Esophagus muscularis mucosa (tissue), 4 donors: ENCODE results near the gene E2F7.

ENCODE experiments used
- CTCF ChIP-seq, 3 experiments: fragments of 200-600 bp in 2 of 3; fragments of 450-650 bp in 1 of 3; sonication (generic) in 2 of 3; IDR thresholded peaks; one replicate each; pipeline ENCODE4 v1.5.1; 2017 to 2019; ENCODE audit warnings: antibody characterized with exemption in 3 of 3, mild to moderate bottlenecking in 2 of 3, moderate library complexity in 1 of 3
- EP300 ChIP-seq: sonication (generic); formaldehyde crosslinking; IDR thresholded peaks from one replicate; pipeline ENCODE4 v1.6.1; 2017; ENCODE audit warnings: antibody characterized with exemption
- POLR2AphosphoS5 ChIP-seq, 2 donors: sonication (generic); formaldehyde crosslinking; IDR thresholded peaks; one replicate each; pipeline ENCODE4 v1.6.1; 2017; ENCODE audit warnings: antibody characterized with exemption in 2 of 2

- no peak for TF ChIP-seq CTCF (IDR thresholded peaks at IDR 0.05)
- TF ChIP-seq POLR2AphosphoS5 (IDR thresholded peaks at IDR 0.05) = no peak
- no peak for TF ChIP-seq EP300
These were observed 6.6 kb downstream of the E2F7 start for GRCh38 chr12:77058740-77059139.
